GM23338 (cell line): Measurements from ENCODE around the gene ESPN. TPM values are rescaled to one million over a fixed set of nuclear protein-coding genes. Genes with fewer than 3 reads are reported as not detected.

Experiments
- ATAC-seq: fragments of 200-7000 bp; cut with Tn5 transposase; 3 replicates; pipeline ENCODE4 v1.9.1; 2020
- DNase-seq: peaks from one replicate; pipeline ENCODE4 v3.0.0-alpha.2; 2015; ENCODE audit warnings: low spot score
- H2AFZ ChIP-seq: fragments of 200-600 bp; sonication (generic); 2 replicates; pipeline ENCODE4 v1.8.0; 2016; ENCODE audit warnings: antibody characterized with exemption, mild to moderate bottlenecking, moderate library complexity
- H3F3A ChIP-seq: fragments of 200-600 bp; sonication (generic); replicated peaks from 2 replicates; pipeline ENCODE4 v1.8.0; 2017; ENCODE audit warnings: antibody characterized with exemption, mixed run types, low read depth
- H3K27ac ChIP-seq: fragments of 200-600 bp; sonication (generic); 2 replicates; pipeline ENCODE4 v1.6.1; 2016; ENCODE audit warnings: low read depth
- H3K27me3 ChIP-seq: fragments of 200-600 bp; sonication (generic); 2 replicates; pipeline ENCODE4 v1.8.0; 2016; ENCODE audit warnings: mild to moderate bottlenecking, mixed run types, moderate library complexity; ENCODE audit not compliant: insufficient read depth
- H3K36me3 ChIP-seq: fragments of 200-600 bp; sonication (generic); 2 replicates; pipeline ENCODE4 v1.8.0; 2016; ENCODE audit warnings: mild to moderate bottlenecking; ENCODE audit not compliant: insufficient read depth
- H3K4me1 ChIP-seq: fragments of 200-600 bp; sonication (generic); 2 replicates; pipeline ENCODE4 v1.8.0; 2016; ENCODE audit warnings: mild to moderate bottlenecking, moderate library complexity; ENCODE audit not compliant: insufficient read depth
- H3K4me2 ChIP-seq: fragments of 200-600 bp; sonication (generic); 2 replicates; pipeline ENCODE4 v1.7.1; 2017; ENCODE audit warnings: mixed run types
- H3K4me3 ChIP-seq: fragments of 200-600 bp; sonication (generic); 2 replicates; pipeline ENCODE4 v1.6.1; 2016; ENCODE audit warnings: mixed run types
- H3K79me2 ChIP-seq: fragments of 200-600 bp; sonication (generic); replicated peaks from 2 replicates; pipeline ENCODE4 v1.8.0; 2017; ENCODE audit warnings: mild to moderate bottlenecking; ENCODE audit not compliant: insufficient read depth
- H3K9me2 ChIP-seq: fragments of 200-600 bp; sonication (generic); 2 replicates; pipeline ENCODE4 v1.8.0; 2017; ENCODE audit not compliant: insufficient read depth
- H4K20me1 ChIP-seq: fragments of 200-600 bp; sonication (generic); replicated peaks from 2 replicates; pipeline ENCODE4 v1.8.0; 2017; ENCODE audit warnings: mild to moderate bottlenecking; ENCODE audit not compliant: insufficient read depth
- H3K27ac Mint-ChIP-seq: 2 replicates; pipeline ENCODE4 v1.8.0; 2020; ENCODE audit warnings: inconsistent platforms, mild to moderate bottlenecking, moderate library complexity, mixed read lengths
- H3K27me3 Mint-ChIP-seq: 3 replicates; pipeline ENCODE4 v1.8.0; 2022; ENCODE audit warnings: low read depth, mild to moderate bottlenecking, moderate library complexity, mixed read lengths, inconsistent platforms; ENCODE audit not compliant: insufficient read depth, poor library complexity
- H3K36me3 Mint-ChIP-seq: 3 replicates; pipeline ENCODE4 v1.8.0; 2021; ENCODE audit warnings: low read depth, mild to moderate bottlenecking, inconsistent platforms, moderate library complexity, mixed read lengths
- H3K4me1 Mint-ChIP-seq: 3 replicates; pipeline ENCODE4 v1.8.0; 2020; ENCODE audit warnings: mild to moderate bottlenecking, inconsistent platforms, mixed read lengths
- H3K4me3 Mint-ChIP-seq: 3 replicates; pipeline ENCODE4 v1.8.0; 2021; ENCODE audit warnings: moderate library complexity, mild to moderate bottlenecking, inconsistent platforms, mixed read lengths
- H3K9me3 Mint-ChIP-seq: 3 replicates; pipeline ENCODE4 v1.8.0; 2020; ENCODE audit warnings: moderate library complexity, mild to moderate bottlenecking, inconsistent platforms, mixed read lengths
- CREB1 ChIP-seq: fragments of 250-450 bp; sonication (Bioruptor Pico); IDR thresholded peaks from 2 replicates; pipeline ENCODE4 v1.5.0; 2020; ENCODE audit warnings: low read depth, mild to moderate bottlenecking, moderate library complexity
- CTCF ChIP-seq, 2 experiments: fragments of 200-600 bp in 1 of 2; sonication (generic) in 1 of 2; conservative IDR thresholded peaks; 2 replicates each; pipeline versions ENCODE4 v1.5.1 to v1.6.1; 2016 to 2017; ENCODE audit warnings: antibody characterized with exemption in 2 of 2, low read depth in 2 of 2, mild to moderate bottlenecking in 2 of 2, moderate library complexity in 1 of 2
- ETS1 ChIP-seq: IDR thresholded peaks from 2 replicates; pipeline ENCODE4 v1.6.1; 2016; ENCODE audit warnings: antibody characterized with exemption
- EZH2phosphoT487 ChIP-seq: fragments of 200-600 bp; sonication (generic); IDR thresholded peaks from one replicate; pipeline ENCODE4 v1.8.1; 2018; ENCODE audit warnings: antibody characterized with exemption; ENCODE audit not compliant: unreplicated experiment
- NANOG ChIP-seq: IDR thresholded peaks from 2 replicates; pipeline ENCODE4 v1.6.1; 2016; ENCODE audit warnings: antibody characterized with exemption, borderline replicate concordance
- POLR2AphosphoS5 ChIP-seq: IDR thresholded peaks from 2 replicates; pipeline ENCODE4 v1.6.1; 2016; ENCODE audit warnings: antibody characterized with exemption, low read depth
- REST ChIP-seq: IDR thresholded peaks from one replicate; pipeline ENCODE4 v1.6.1; 2018; ENCODE audit warnings: antibody characterized with exemption; ENCODE audit not compliant: unreplicated experiment
- STAT1 ChIP-seq: IDR thresholded peaks from one replicate; pipeline ENCODE4 v1.6.1; 2016; ENCODE audit warnings: antibody characterized with exemption; ENCODE audit not compliant: unreplicated experiment
- ZNF114 ChIP-seq: fragments of 250-450 bp; sonication (Bioruptor Pico); IDR thresholded peaks from 2 replicates; pipeline ENCODE4 v1.5.0; 2020; ENCODE audit warnings: mild to moderate bottlenecking, moderate library complexity
- ZNF331 ChIP-seq: fragments of 250-450 bp; sonication (Bioruptor Pico); IDR thresholded peaks from 2 replicates; pipeline ENCODE4 v1.5.0; 2020; ENCODE audit warnings: low read depth, mild to moderate bottlenecking, moderate library complexity
- polyA plus RNA-seq: library from polyadenylated mRNA; unstranded; fragments of >200 nt; fragmentation: Nextera tagmentation; extraction: Ambion mirVana; gene quantifications from 2 replicates; pipeline ENCODE4 v1.2.1, GENCODE V29; 2016
- total RNA-seq: library from RNA; depleted of rRNA; stranded (reverse); fragments of >200 nt; shearing (Covaris generic); gene quantifications from 2 replicates; pipeline ENCODE4 v1.2.3, GENCODE V29; 2014

Gene ESPN
- total and polyA plus RNA-seq, 2 experiments from 2014 or later: 12.2 to 13.6 TPM

- no peaks in the 10 kb centered on the region for H3K79me2 ChIP-seq
- peak overlapping the region; percentile 78 for H3K4me2 ChIP-seq
- DNase-seq (no peak), ATAC-seq (peak; percentile 17)
- H3K27ac ChIP-seq: no peak overlapping the region
- Mint-ChIP-seq H3K27me3 (peaks cover 22% of the 10 kb centered on the region), H3K4me1 (peaks cover 29% of the 10 kb centered on the region), H3K36me3 (peaks cover 12% of the 10 kb centered on the region), H3K9me3 (no peaks in the 10 kb centered on the region; the same call in 2 of the 3 replicates), H3K27ac (0 out of 2 replicates have a peak overlapping the region, but pooled peaks have one; percentile 68), H3K4me3 (peak overlapping the region; percentile 53; the same call in 2 of the 3 replicates)
- H3K36me3 ChIP-seq: no peaks in the 10 kb centered on the region
- peaks cover 12% of the 10 kb centered on the region for H3K4me1 ChIP-seq
- H4K20me1 ChIP-seq: no peaks in the 10 kb centered on the region
- H3K4me3 ChIP-seq: peak overlapping the region; percentile 37
- 0 out of 2 replicates have a peak overlapping the region, but pooled peaks have one; percentile 18 for H2AFZ ChIP-seq
- H3K27me3 ChIP-seq: peaks cover 16% of the 10 kb centered on the region
- peaks cover 14% of the 10 kb centered on the region; the same call in 1 of the 2 replicates for H3F3A ChIP-seq
- TF ChIP-seq NANOG (no peak), ETS1 (no peak), ZNF114 (CRISPR knock-in tag) (no peak), EZH2phosphoT487 (no peak), POLR2AphosphoS5 (peak; percentile 36; the same call in 1 of the 2 replicates), REST (no peak), CREB1 (CRISPR knock-in tag) (no peak)
- no peaks in the 10 kb centered on the region for H3K9me2 ChIP-seq
Observed at GRCh38 chr1:6459850-6460265, 35.3 kb downstream of the ESPN start.

GRCh38 chr1:6460301-6461050 is 35.9 kb downstream of the ESPN start:
- Mint-ChIP-seq H3K9me3 (no peaks in the 10 kb centered on the region; the same call in 2 of the 3 replicates), H3K27me3 (peaks cover 24% of the 10 kb centered on the region), H3K4me3 (peak overlapping the region; percentile 53), H3K4me1 (peaks cover 29% of the 10 kb centered on the region), H3K36me3 (peaks cover 12% of the 10 kb centered on the region), H3K27ac (no peak overlapping the region)
- no peaks in the 10 kb centered on the region for H3K9me2 ChIP-seq
- H4K20me1 ChIP-seq: no peaks in the 10 kb centered on the region
- peaks cover 12% of the 10 kb centered on the region for H3K4me1 ChIP-seq
- ATAC-seq (peak; percentile 19), DNase-seq (no peak)
- peaks cover 14% of the 10 kb centered on the region; the same call in 1 of the 2 replicates for H3F3A ChIP-seq
- H3K36me3 ChIP-seq: no peaks in the 10 kb centered on the region
- peak overlapping the region; percentile 63; the same call in 1 of the 2 replicates for H3K27ac ChIP-seq
- peak overlapping the region; percentile 37 for H3K4me3 ChIP-seq
- peak overlapping the region; percentile 78 for H3K4me2 ChIP-seq
- no peaks in the 10 kb centered on the region for H3K79me2 ChIP-seq
- H2AFZ ChIP-seq: no peak overlapping the region
- H3K27me3 ChIP-seq: peaks cover 15% of the 10 kb centered on the region
- TF ChIP-seq CREB1 (CRISPR knock-in tag): no peak
- no peak for TF ChIP-seq POLR2AphosphoS5
- TF ChIP-seq NANOG: no peak
- TF ChIP-seq STAT1: no peak
- TF ChIP-seq ZNF331: no peak
- TF ChIP-seq ZNF114 (CRISPR knock-in tag): no peak
- no peak for TF ChIP-seq EZH2phosphoT487
- no peak for TF ChIP-seq CTCF (conservative IDR thresholded peaks at IDR 0.05; ENCODE audit: low read depth in 2 of 2)
- TF ChIP-seq ETS1: no peak
- no peak for TF ChIP-seq REST
